Fibroblast of lung (primary cell): ENCODE results near the gene FOXQ1. TPM values are rescaled to one million over a fixed set of nuclear protein-coding genes. Genes with fewer than 3 reads are reported as not detected.
"Not testable (repeated sequence)": the region's sequence is repeated elsewhere in the genome, so short reads cannot be mapped to it uniquely, and the experiment has no call there.

Experiments
- DNase-seq, 2 donors: peaks; one replicate each; pipeline versions ENCODE4 v3.0.0 to v3.0.0-alpha.2; 2010; ENCODE audit warnings: low read depth in 2 of 2
- H2AFZ ChIP-seq: 2 replicates; pipeline ENCODE4 v1.5.1; 2012; ENCODE audit warnings: low read length, control low read depth, inconsistent platforms
- H3K27ac ChIP-seq: 2 replicates; pipeline ENCODE4 v1.5.1; 2011; ENCODE audit warnings: low read length, control low read depth; ENCODE audit not compliant: insufficient read depth
- H3K27me3 ChIP-seq: 2 replicates; pipeline ENCODE4 v1.5.1; 2011; ENCODE audit warnings: mild to moderate bottlenecking, low read length; ENCODE audit not compliant: control insufficient read depth, insufficient read depth
- H3K36me3 ChIP-seq: 2 replicates; pipeline ENCODE4 v1.5.1; 2011; ENCODE audit warnings: low read length; ENCODE audit not compliant: control insufficient read depth, insufficient read depth
- H3K4me1 ChIP-seq: 2 replicates; pipeline ENCODE4 v1.5.1; 2011; ENCODE audit warnings: low read length; ENCODE audit not compliant: control insufficient read depth, insufficient read depth; ENCODE audit errors: extremely low read depth
- H3K4me2 ChIP-seq: 2 replicates; pipeline ENCODE4 v1.5.1; 2011; ENCODE audit warnings: low read length, control low read depth; ENCODE audit not compliant: insufficient read depth; ENCODE audit errors: extremely low read depth
- H3K4me3 ChIP-seq, 4 experiments: fragments of 200-600 bp in 1 of 4; sonication (generic) in 1 of 4; replicated peaks in 1 of 4; 2 replicates each; pipeline ENCODE4 v1.5.1; 2011 to 2016; ENCODE audit warnings: low read length in 4 of 4, low read depth in 3 of 4, mild to moderate bottlenecking in 3 of 4, control low read depth in 2 of 4, inconsistent platforms in 1 of 4, mixed read lengths in 1 of 4; ENCODE audit not compliant: insufficient read depth in 1 of 4; ENCODE audit errors: control extremely low read depth in 1 of 4
- H3K79me2 ChIP-seq: 2 replicates; pipeline ENCODE4 v1.5.1; 2012; ENCODE audit warnings: mild to moderate bottlenecking, low read length, inconsistent platforms; ENCODE audit not compliant: control insufficient read depth, insufficient read depth
- H3K9ac ChIP-seq: 2 replicates; pipeline ENCODE4 v1.5.1; 2011; ENCODE audit warnings: mild to moderate bottlenecking, low read length, control low read depth; ENCODE audit not compliant: insufficient read depth
- H3K9me3 ChIP-seq: 2 replicates; pipeline ENCODE4 v1.5.1; 2012; ENCODE audit warnings: low read depth, low read length; ENCODE audit not compliant: control insufficient read depth, insufficient read depth
- H4K20me1 ChIP-seq: 2 replicates; pipeline ENCODE4 v1.5.1; 2011; ENCODE audit warnings: low read length; ENCODE audit not compliant: control insufficient read depth, insufficient read depth; ENCODE audit errors: extremely low read depth
- EZH2 ChIP-seq: IDR thresholded peaks from 2 replicates; pipeline ENCODE4 v1.5.1; 2012; ENCODE audit warnings: low read length, control low read depth, mild to moderate bottlenecking; ENCODE audit errors: missing control alignments
- polyA plus RNA-seq, 2 donors: library from polyadenylated mRNA; depleted of rRNA in 1 of 2; stranded (reverse) in 1 of 2; unstranded in 1 of 2; fragments of >200 nt; gene quantifications; 2 replicates each; pipeline ENCODE4 v1.2.1, GENCODE V29; 2011 to 2012; ENCODE audit warnings: missing spikeins in 1 of 2
- total RNA-seq: library from RNA; depleted of rRNA; stranded (reverse); fragments of >200 nt; gene quantifications from 2 replicates; pipeline ENCODE4 v1.2.1, GENCODE V29; 2014
- TF ChIP-seq, protein P1 (sequence below), 2 donors: IDR thresholded peaks in 1 of 2; conservative IDR thresholded peaks in 1 of 2; 1 replicate in 1 of 2; 2 replicates in 1 of 2; pipeline ENCODE4 v1.5.1; 2011 to 2012; ENCODE audit warnings: low read length in 2 of 2, control low read depth in 1 of 2, inconsistent platforms in 1 of 2, low read depth in 1 of 2, mild to moderate bottlenecking in 1 of 2

FOXQ1 gene
- total and polyA plus RNA-seq, 2 donors (not counting 1 experiment from before 2014, with no cell fraction given), result 1.8 to 2.0 TPM

DNA sequence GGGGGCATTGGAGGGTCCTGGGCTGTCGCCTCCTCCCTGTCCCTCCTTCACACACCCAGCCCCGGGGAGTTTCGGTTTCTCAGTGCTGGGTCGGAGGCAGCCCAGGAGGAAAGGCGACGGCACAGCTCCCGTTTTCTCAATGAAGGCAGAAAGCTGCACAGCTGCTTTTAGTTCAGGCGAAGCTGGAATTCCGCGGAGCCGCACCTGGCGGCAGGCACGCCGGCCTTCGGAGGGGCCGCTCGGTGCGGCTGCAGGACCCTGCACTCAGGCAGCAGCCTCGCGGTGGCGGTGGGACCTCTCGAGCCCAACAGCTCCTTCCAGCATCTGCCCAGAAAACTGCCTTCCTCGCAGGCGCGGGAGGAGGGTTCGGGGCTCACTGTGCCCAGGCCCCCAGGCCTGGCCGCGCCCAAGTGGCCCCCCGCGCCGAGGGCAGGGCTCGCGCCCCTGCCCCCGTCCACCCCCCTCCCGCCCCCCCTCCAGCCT, 4.6 kb downstream of the FOXQ1 start:
- peaks cover 3% of the 10 kb centered on the region for H3K79me2 ChIP-seq
- TF ChIP-seq, protein P1, sequence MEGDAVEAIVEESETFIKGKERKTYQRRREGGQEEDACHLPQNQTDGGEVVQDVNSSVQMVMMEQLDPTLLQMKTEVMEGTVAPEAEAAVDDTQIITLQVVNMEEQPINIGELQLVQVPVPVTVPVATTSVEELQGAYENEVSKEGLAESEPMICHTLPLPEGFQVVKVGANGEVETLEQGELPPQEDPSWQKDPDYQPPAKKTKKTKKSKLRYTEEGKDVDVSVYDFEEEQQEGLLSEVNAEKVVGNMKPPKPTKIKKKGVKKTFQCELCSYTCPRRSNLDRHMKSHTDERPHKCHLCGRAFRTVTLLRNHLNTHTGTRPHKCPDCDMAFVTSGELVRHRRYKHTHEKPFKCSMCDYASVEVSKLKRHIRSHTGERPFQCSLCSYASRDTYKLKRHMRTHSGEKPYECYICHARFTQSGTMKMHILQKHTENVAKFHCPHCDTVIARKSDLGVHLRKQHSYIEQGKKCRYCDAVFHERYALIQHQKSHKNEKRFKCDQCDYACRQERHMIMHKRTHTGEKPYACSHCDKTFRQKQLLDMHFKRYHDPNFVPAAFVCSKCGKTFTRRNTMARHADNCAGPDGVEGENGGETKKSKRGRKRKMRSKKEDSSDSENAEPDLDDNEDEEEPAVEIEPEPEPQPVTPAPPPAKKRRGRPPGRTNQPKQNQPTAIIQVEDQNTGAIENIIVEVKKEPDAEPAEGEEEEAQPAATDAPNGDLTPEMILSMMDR (conservative IDR thresholded peaks at IDR 0.05 in 1 of 2, IDR thresholded peaks at IDR 0.05 in 1 of 2; ENCODE audit: low read depth in 1 of 2, low read length in 2 of 2), result no peak
- no peak for TF ChIP-seq EZH2
- no peak for DNase-seq
- H3K4me2 ChIP-seq, result peak overlapping the region; percentile 85
- H3K4me3 ChIP-seq, result peak overlapping the region; percentile 54 to 89 (median 72)
- H2AFZ ChIP-seq, result peak overlapping the region; percentile 83
- H3K27me3 ChIP-seq, result no peaks in the 10 kb centered on the region
- H3K4me1 ChIP-seq, result no peaks in the 10 kb centered on the region
- no peaks in the 10 kb centered on the region for H3K36me3 ChIP-seq
- no peaks in the 10 kb centered on the region for H4K20me1 ChIP-seq
- no peaks in the 10 kb centered on the region for H3K9me3 ChIP-seq
- peak overlapping the region; percentile 57 for H3K27ac ChIP-seq
- H3K9ac ChIP-seq, result peak overlapping the region; percentile 75

DNA sequence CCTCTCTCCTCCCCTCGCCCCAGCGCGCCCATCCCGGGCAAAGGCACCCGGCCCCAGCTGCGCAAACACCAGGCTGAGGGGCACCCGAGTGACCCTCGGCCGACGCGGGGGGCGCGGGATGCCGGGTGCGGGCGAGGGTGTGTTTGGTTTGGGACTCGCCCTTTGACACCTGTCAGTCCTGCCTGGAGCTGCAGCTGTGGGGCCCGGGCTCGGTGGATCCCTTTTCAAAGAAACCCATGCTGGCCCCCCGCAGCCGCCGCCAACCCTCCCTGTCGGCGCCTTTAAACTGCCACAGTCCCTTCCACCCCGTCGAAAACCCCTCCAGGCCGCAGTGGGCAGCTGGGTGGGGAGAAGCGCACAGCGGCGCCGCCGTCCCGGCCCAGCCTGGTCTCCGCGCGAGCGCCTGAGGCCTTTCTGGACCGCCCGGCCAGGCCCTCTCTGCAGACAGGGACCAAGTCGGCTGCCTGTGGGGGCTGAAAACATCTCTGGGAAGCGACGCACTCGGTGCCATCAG, 5.5 kb downstream of the FOXQ1 start:
- DNase-seq, result no peak
- H3K36me3 ChIP-seq, result no peaks in the 10 kb centered on the region
- H3K27ac ChIP-seq, result no peak overlapping the region
- no peaks in the 10 kb centered on the region for H3K9me3 ChIP-seq
- no peak overlapping the region for H3K4me2 ChIP-seq
- H3K27me3 ChIP-seq, result no peaks in the 10 kb centered on the region
- H4K20me1 ChIP-seq, result no peaks in the 10 kb centered on the region
- TF ChIP-seq, protein P1 (conservative IDR thresholded peaks at IDR 0.05 in 1 of 2, IDR thresholded peaks at IDR 0.05 in 1 of 2; ENCODE audit: low read depth in 1 of 2, low read length in 2 of 2), result no peak
- no peak for TF ChIP-seq EZH2
- H3K79me2 ChIP-seq, result peaks cover 3% of the 10 kb centered on the region
- H3K4me1 ChIP-seq, result peaks cover 2% of the 10 kb centered on the region
- no peak overlapping the region for H3K4me3 ChIP-seq
- H2AFZ ChIP-seq, result no peak overlapping the region
- no peak overlapping the region for H3K9ac ChIP-seq

DNA sequence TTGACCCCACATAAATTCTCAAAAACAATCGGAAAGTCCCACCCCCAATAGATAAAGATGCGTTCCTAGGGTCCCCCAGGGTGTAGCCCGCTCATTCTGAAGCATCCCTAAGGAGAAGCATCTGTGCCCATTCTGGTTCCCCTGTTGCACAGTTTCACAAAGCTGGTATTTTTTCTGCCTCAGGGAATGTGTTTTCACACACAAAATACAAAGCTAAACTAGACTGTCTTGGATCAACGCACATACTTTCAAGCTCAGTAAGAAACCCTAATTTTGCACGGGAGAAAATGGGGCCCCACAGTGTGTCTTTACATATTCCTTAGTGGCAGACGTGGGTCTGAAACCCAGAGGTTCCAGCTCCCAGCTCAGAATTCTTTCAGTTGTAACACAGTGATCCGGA, 6.1 kb downstream of the FOXQ1 start:
- Histone ChIP-seq H3K79me2 (peaks cover 3% of the 10 kb centered on the region), H3K4me2 (no peak overlapping the region), H3K9ac (no peak overlapping the region), H3K27ac (no peak overlapping the region), H2AFZ (no peak overlapping the region), H3K4me1 (peaks cover 7% of the 10 kb centered on the region), H3K27me3 (no peaks in the 10 kb centered on the region), H3K36me3 (no peaks in the 10 kb centered on the region), H4K20me1 (no peaks in the 10 kb centered on the region), H3K9me3 (no peaks in the 10 kb centered on the region), H3K4me3 (no peak overlapping the region)
- TF ChIP-seq, protein P1 (conservative IDR thresholded peaks at IDR 0.05 in 1 of 2, IDR thresholded peaks at IDR 0.05 in 1 of 2; ENCODE audit: low read depth in 1 of 2, low read length in 2 of 2), result no peak
- TF ChIP-seq EZH2, result no peak
- DNase-seq, result no peak

DNA sequence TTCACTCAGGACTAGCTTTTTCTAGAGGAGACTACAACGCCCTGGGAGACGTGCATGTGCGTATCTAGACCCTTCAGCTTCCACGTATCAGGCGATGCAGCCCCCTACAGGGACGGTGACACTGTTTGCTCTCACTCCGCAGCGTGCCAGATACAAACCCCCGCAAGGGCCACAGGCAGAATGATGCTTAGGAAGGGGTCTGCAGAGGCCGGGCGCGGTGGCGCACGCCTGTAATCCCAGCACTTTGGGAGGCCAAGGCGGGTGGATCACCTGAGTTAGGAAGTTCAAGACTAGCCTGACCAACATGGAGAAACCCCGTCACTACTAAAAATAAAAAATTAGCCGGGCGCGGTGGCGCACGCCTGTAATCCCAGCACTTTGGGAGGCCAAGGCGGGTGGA, 6.7 kb downstream of the FOXQ1 start:
- H3K79me2 ChIP-seq, H2AFZ ChIP-seq, H3K27me3 ChIP-seq, DNase-seq, H3K36me3 ChIP-seq, H3K27ac ChIP-seq, H3K4me3 ChIP-seq, H3K4me2 ChIP-seq, H3K9me3 ChIP-seq, H3K4me1 ChIP-seq, H3K9ac ChIP-seq, H4K20me1 ChIP-seq: not testable (repeated sequence)
